HG03064 (cell line): ENCODE results near the gene PIGM.

ENCODE experiments used
- ATAC-seq: cut with Tn5 transposase; IDR thresholded peaks from one replicate; pipeline ENCODE4 v1.9.1; 2021; ENCODE audit warnings: low read depth; ENCODE audit not compliant: unreplicated experiment

PIGM gene

GRCh38 chr1:160031365-160032164 is at the start of gene PIGM:
PIGM (minus strand) TSS chr1:160031990; CDS start chr1:160031739, 251 bp downstream.
- peak; percentile 95 for ATAC-seq

GRCh38 chr1:160081261-160081936 is 49.6 kb upstream of the PIGM start, which contains the start of gene KCNJ9:
KCNJ9 (plus strand) TSS chr1:160081538; CDS start chr1:160084031, 2,493 bp downstream.
- ATAC-seq = no peak

GRCh38 chr1:160080381-160081100 is 48.8 kb upstream of the PIGM start:
- ATAC-seq = no peak

- ATAC-seq = no peak
These were observed 47.7 kb upstream of the PIGM start for GRCh38 chr1:160079448-160079847.

- no peak for ATAC-seq
These were observed 46.9 kb upstream of the PIGM start for GRCh38 chr1:160078512-160079195.

- ATAC-seq = no peak
These were observed 45.7 kb upstream of the PIGM start for GRCh38 chr1:160077486-160077885.

GRCh38 chr1:160076295-160076694 is 44.5 kb upstream of the PIGM start:
- no peak for ATAC-seq

- no peak for ATAC-seq
These were observed 44.0 kb upstream of the PIGM start for GRCh38 chr1:160075836-160076235.

- ATAC-seq = no peak
These were observed 43.1 kb upstream of the PIGM start for GRCh38 chr1:160074865-160075264.

GRCh38 chr1:160071289-160071688 is 39.5 kb upstream of the PIGM start:
- ATAC-seq = no peak

- ATAC-seq = no peak
These were observed 38.7 kb upstream of the PIGM start for GRCh38 chr1:160070243-160071163.

- ATAC-seq = no peak
These were observed 37.9 kb upstream of the PIGM start, which contains the start of gene KCNJ10 for GRCh38 chr1:160069460-160070231. KCNJ10 (minus strand) TSS chr1:160070160; CDS start chr1:160042532, 27,628 bp downstream.

GRCh38 chr1:160068225-160068624 is 36.4 kb upstream of the PIGM start:
- ATAC-seq = no peak

GRCh38 chr1:160066829-160067745 is 35.3 kb upstream of the PIGM start:
- ATAC-seq = no peak

GRCh38 chr1:160064746-160065145 is 33.0 kb upstream of the PIGM start:
- no peak for ATAC-seq

GRCh38 chr1:160064164-160064563 is 32.4 kb upstream of the PIGM start:
- no peak for ATAC-seq

GRCh38 chr1:160063176-160063575 is 31.4 kb upstream of the PIGM start:
- ATAC-seq = no peak

- no peak for ATAC-seq
These were observed 30.4 kb upstream of the PIGM start for GRCh38 chr1:160062230-160062532.
